Fibroblast of the conjunctiva (primary cell): ENCODE results near the gene NSL1.

Source experiments
- DNase-seq: peaks from one replicate; pipeline ENCODE4 v3.0.0-alpha.2; 2010; ENCODE audit warnings: low read depth

NSL1 gene

GRCh38 chr1:212703991-212704564 lies 87.5 kb downstream of the NSL1 start:
- DNase-seq: no peak

- DNase-seq: no peak
Measured at GRCh38 chr1:212702672-212703071, 88.9 kb downstream of the NSL1 start.

GRCh38 chr1:212701910-212702309 lies 89.7 kb downstream of the NSL1 start:
- DNase-seq: no peak

- peak; percentile 30 for DNase-seq
Measured at GRCh38 chr1:212700892-212701819, 90.4 kb downstream of the NSL1 start.

- DNase-seq: no peak
Measured at GRCh38 chr1:212700223-212700891, 91.2 kb downstream of the NSL1 start.

- DNase-seq: no peak
Measured at GRCh38 chr1:212699625-212700222, 91.9 kb downstream of the NSL1 start, which contains the start of gene BATF3. BATF3 (minus strand) TSS chr1:212699840; CDS start chr1:212699762, 78 bp downstream.

- no peak for DNase-seq
Measured at GRCh38 chr1:212699104-212699624, 92.4 kb downstream of the NSL1 start.

GRCh38 chr1:212698467-212699103 lies 93.0 kb downstream of the NSL1 start:
- no peak for DNase-seq

GRCh38 chr1:212696721-212697331 lies 94.8 kb downstream of the NSL1 start:
- DNase-seq: no peak

GRCh38 chr1:212692774-212693644 lies 98.6 kb downstream of the NSL1 start:
- no peak for DNase-seq

- DNase-seq: no peak
Measured at GRCh38 chr1:212691561-212692071, 100.0 kb downstream of the NSL1 start.

GRCh38 chr1:212690816-212691403 lies 100.7 kb downstream of the NSL1 start:
- no peak for DNase-seq

- DNase-seq: no peak
Measured at GRCh38 chr1:212689758-212690529, 101.6 kb downstream of the NSL1 start.

- no peak for DNase-seq
Measured at GRCh38 chr1:212689196-212689725, 102.3 kb downstream of the NSL1 start.

- no peak for DNase-seq
Measured at GRCh38 chr1:212688341-212689047, 103.1 kb downstream of the NSL1 start.

- DNase-seq: no peak
Measured at GRCh38 chr1:212687811-212688210, 103.8 kb downstream of the NSL1 start.

GRCh38 chr1:212686591-212686990 lies 105.0 kb downstream of the NSL1 start:
- DNase-seq: no peak

- no peak for DNase-seq
Measured at GRCh38 chr1:212686069-212686468, 105.5 kb downstream of the NSL1 start.
